K562 (cell line): ENCODE data around the gene BDH2. TPM values are rescaled to one million over a fixed set of nuclear protein-coding genes. Genes with fewer than 3 reads are reported as not detected.
A peak's percentile ranks its signal among the peaks of the same experiment; 100 is the strongest.

Experiments
- EZH2 ChIP-seq: IDR thresholded peaks from 2 replicates; pipeline ENCODE4 v1.6.1; 2012; ENCODE audit warnings: low read depth, mild to moderate bottlenecking, inconsistent platforms, low read length, borderline replicate concordance
- KAT7 ChIP-seq: sonication (generic); formaldehyde crosslinking; IDR thresholded peaks from 2 replicates; pipeline ENCODE4 v1.8.0; 2022; ENCODE audit warnings: missing genetic modification reagents, mild to moderate bottlenecking, borderline replicate concordance
- L3MBTL2 ChIP-seq: fragments of 450-650 bp; IDR thresholded peaks from 2 replicates; pipeline ENCODE4 v1.6.1; 2016; ENCODE audit warnings: mild to moderate bottlenecking, moderate library complexity
- MIER1 ChIP-seq: fragments of 450-650 bp; IDR thresholded peaks from 2 replicates; pipeline ENCODE4 v1.6.1; 2016; ENCODE audit warnings: antibody characterized with exemption, mild to moderate bottlenecking, low read depth
- NCOA6 ChIP-seq: fragments of 450-650 bp; IDR thresholded peaks from 2 replicates; pipeline ENCODE4 v1.6.1; 2017; ENCODE audit warnings: mild to moderate bottlenecking
- SP2 ChIP-seq: IDR thresholded peaks from 2 replicates; pipeline ENCODE4 v1.6.1; 2011; ENCODE audit warnings: mild to moderate bottlenecking, low read depth, low read length, moderate library complexity; ENCODE audit not compliant: poor library complexity, severe bottlenecking; ENCODE audit errors: extremely low read depth
- STAG1 ChIP-seq: sonication (generic); formaldehyde crosslinking; IDR thresholded peaks from 2 replicates; pipeline ENCODE4 v1.5.0; 2020; ENCODE audit warnings: missing genetic modification reagents, borderline replicate concordance
- ZFP1 ChIP-seq: fragments of 450-650 bp; formaldehyde crosslinking; IDR thresholded peaks from 2 replicates; pipeline ENCODE4 v1.4.0; 2020; ENCODE audit warnings: mild to moderate bottlenecking, mixed read lengths
- ZNF274 ChIP-seq: IDR thresholded peaks from 2 replicates; pipeline ENCODE4 v1.6.1; 2011; ENCODE audit warnings: low read depth, mild to moderate bottlenecking, low read length, moderate library complexity, borderline replicate concordance
- polyA plus RNA-seq, 8 experiments: library from polyadenylated mRNA; depleted of rRNA in 4 of 8; stranded (reverse) in 5 of 8; unstranded in 3 of 8; fragments of >200 nt; fragmentation: Nextera tagmentation in 2 of 8; fragmentation: Illumina TruSeq in 1 of 8; extraction: Ambion mirVana in 2 of 8; extraction: Trizol in 1 of 8; gene quantifications; 2 replicates each; pipeline versions ENCODE4 v1.2.1 to v1.2.3, GENCODE V29; 2011 to 2014; ENCODE audit warnings: inconsistent platforms in 1 of 8, missing spikeins in 1 of 8
- total RNA-seq, 7 experiments: library from RNA; depleted of rRNA in 6 of 7; stranded (reverse); fragments of >200 nt in 6 of 7; fragmentation: Illumina TruSeq in 2 of 7; extraction: Trizol in 2 of 7; gene quantifications; 2 replicates each; pipeline versions ENCODE4 v1.2.1 to v1.2.3, GENCODE V29; 2011 to 2021; ENCODE audit warnings: low replicate concordance in 1 of 7
- TF ChIP-seq, protein P1 (sequence below), 2 experiments: fragments of 200-800 bp in 1 of 2; sonication (Bioruptor generic) in 1 of 2; sonication (generic) in 1 of 2; formaldehyde crosslinking in 1 of 2; IDR thresholded peaks in 1 of 2; conservative IDR thresholded peaks in 1 of 2; 2 replicates each; pipeline versions ENCODE4 v1.5.0 to v1.6.1; 2016 to 2020; ENCODE audit warnings: missing compliant biosample characterization in 1 of 2, missing genetic modification characterization in 1 of 2, missing genetic modification reagents in 1 of 2
- TF ChIP-seq, protein P2 (sequence below), 2 experiments: fragments of 450-650 bp; formaldehyde crosslinking in 1 of 2; IDR thresholded peaks; 2 replicates each; pipeline versions ENCODE4 v1.4.0 to v1.6.1; 2014 to 2020; ENCODE audit warnings: mild to moderate bottlenecking in 2 of 2, borderline replicate concordance in 1 of 2, low read depth in 1 of 2
- TF ChIP-seq, protein P3 (sequence below): sonication (generic); IDR thresholded peaks from 2 replicates; pipeline ENCODE4 v1.6.1; 2016
- TF ChIP-seq, protein P4 (sequence below): fragments of 450-650 bp; formaldehyde crosslinking; IDR thresholded peaks from 2 replicates; pipeline ENCODE4 v1.4.0; 2020; ENCODE audit warnings: mild to moderate bottlenecking, moderate library complexity

The BDH2 gene
- total and polyA plus RNA-seq, 9 of the 15 experiments (the other 6 are each of a cell fraction or from before 2014, with no cell fraction given), result 4.9 to 17.9 (median 9.1) TPM

DNA sequence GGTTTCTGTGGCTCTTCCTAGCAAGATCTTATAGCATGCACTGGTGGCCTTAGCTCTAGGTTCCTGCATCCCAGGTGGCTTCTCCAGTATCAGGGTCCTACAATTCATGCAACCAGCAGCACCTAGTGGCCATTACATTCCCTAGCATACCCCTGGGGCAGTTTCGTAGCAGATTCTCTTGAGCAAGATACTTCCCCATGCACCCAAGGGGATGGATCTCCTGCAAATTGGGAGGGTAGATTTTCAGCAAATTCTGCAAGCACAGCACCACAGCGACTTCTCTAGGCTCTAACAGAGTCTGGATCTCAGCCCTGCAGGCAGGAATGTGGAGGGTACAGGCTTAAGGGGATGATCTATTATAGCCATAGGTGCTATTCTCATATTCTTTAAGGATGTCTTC lies 67.1 kb downstream of the BDH2 start (continued):
- TF ChIP-seq L3MBTL2 (no peak), KAT7 (no peak), ZFP1 (CRISPR knock-in tag) (no peak), ZNF274 (no peak), EZH2 (no peak), SP2 (no peak), STAG1 (CRISPR knock-in tag) (peak; percentile 50; the same call in 1 of the 2 replicates), MIER1 (no peak), NCOA6 (no peak)
- TF ChIP-seq, protein P1, sequence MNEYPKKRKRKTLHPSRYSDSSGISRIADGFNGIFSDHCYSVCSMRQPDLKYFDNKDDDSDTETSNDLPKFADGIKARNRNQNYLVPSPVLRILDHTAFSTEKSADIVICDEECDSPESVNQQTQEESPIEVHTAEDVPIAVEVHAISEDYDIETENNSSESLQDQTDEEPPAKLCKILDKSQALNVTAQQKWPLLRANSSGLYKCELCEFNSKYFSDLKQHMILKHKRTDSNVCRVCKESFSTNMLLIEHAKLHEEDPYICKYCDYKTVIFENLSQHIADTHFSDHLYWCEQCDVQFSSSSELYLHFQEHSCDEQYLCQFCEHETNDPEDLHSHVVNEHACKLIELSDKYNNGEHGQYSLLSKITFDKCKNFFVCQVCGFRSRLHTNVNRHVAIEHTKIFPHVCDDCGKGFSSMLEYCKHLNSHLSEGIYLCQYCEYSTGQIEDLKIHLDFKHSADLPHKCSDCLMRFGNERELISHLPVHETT (CRISPR knock-in tag; conservative IDR thresholded peaks at IDR 0.05 in 1 of 2, IDR thresholded peaks at IDR 0.05 in 1 of 2), result no peak
- TF ChIP-seq, protein P2, sequence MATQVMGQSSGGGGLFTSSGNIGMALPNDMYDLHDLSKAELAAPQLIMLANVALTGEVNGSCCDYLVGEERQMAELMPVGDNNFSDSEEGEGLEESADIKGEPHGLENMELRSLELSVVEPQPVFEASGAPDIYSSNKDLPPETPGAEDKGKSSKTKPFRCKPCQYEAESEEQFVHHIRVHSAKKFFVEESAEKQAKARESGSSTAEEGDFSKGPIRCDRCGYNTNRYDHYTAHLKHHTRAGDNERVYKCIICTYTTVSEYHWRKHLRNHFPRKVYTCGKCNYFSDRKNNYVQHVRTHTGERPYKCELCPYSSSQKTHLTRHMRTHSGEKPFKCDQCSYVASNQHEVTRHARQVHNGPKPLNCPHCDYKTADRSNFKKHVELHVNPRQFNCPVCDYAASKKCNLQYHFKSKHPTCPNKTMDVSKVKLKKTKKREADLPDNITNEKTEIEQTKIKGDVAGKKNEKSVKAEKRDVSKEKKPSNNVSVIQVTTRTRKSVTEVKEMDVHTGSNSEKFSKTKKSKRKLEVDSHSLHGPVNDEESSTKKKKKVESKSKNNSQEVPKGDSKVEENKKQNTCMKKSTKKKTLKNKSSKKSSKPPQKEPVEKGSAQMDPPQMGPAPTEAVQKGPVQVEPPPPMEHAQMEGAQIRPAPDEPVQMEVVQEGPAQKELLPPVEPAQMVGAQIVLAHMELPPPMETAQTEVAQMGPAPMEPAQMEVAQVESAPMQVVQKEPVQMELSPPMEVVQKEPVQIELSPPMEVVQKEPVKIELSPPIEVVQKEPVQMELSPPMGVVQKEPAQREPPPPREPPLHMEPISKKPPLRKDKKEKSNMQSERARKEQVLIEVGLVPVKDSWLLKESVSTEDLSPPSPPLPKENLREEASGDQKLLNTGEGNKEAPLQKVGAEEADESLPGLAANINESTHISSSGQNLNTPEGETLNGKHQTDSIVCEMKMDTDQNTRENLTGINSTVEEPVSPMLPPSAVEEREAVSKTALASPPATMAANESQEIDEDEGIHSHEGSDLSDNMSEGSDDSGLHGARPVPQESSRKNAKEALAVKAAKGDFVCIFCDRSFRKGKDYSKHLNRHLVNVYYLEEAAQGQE (IDR thresholded peaks at IDR 0.05; ENCODE audit: borderline replicate concordance), result peak; percentile 41; the same call in 1 of the 2 replicates
- TF ChIP-seq, protein P2 (CRISPR knock-in tag; IDR thresholded peaks at IDR 0.05; ENCODE audit: low read depth), result no peak
- TF ChIP-seq, protein P3, sequence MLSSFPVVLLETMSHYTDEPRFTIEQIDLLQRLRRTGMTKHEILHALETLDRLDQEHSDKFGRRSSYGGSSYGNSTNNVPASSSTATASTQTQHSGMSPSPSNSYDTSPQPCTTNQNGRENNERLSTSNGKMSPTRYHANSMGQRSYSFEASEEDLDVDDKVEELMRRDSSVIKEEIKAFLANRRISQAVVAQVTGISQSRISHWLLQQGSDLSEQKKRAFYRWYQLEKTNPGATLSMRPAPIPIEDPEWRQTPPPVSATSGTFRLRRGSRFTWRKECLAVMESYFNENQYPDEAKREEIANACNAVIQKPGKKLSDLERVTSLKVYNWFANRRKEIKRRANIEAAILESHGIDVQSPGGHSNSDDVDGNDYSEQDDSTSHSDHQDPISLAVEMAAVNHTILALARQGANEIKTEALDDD, result no peak
- TF ChIP-seq, protein P4, sequence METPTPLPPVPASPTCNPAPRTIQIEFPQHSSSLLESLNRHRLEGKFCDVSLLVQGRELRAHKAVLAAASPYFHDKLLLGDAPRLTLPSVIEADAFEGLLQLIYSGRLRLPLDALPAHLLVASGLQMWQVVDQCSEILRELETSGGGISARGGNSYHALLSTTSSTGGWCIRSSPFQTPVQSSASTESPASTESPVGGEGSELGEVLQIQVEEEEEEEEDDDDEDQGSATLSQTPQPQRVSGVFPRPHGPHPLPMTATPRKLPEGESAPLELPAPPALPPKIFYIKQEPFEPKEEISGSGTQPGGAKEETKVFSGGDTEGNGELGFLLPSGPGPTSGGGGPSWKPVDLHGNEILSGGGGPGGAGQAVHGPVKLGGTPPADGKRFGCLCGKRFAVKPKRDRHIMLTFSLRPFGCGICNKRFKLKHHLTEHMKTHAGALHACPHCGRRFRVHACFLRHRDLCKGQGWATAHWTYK, result no peak
